HepG2 (cell line): ENCODE measurements around the gene GRID1. TPM values are rescaled to one million over a fixed set of nuclear protein-coding genes. Genes with fewer than 3 reads are reported as not detected.

Experiments used
- ATAC-seq: fragments of 200-7000 bp; cut with Tn5 transposase; 3 replicates; pipeline ENCODE4 v1.9.1; 2020; ENCODE audit warnings: mild to moderate bottlenecking, moderate library complexity
- BruUV-seq: library from RNA; stranded (reverse); fragments of 400-500 nt; replicated peaks from 2 replicates; lab custom pipeline; 2021; lab: Mats Ljungman, UMichigan
- CTCF ChIA-PET: fragments of 300-600 bp; formaldehyde crosslinking; extraction: SDS; loops from one replicate; lab custom pipeline; 2021; ENCODE audit warnings: low total read pairs, inconsistent platforms, low intra/inter-chr PET ratio; lab: Yijun Ruan, JAX
- POLR2A ChIA-PET: fragments of 350-600 bp; sonication (Branson Sonifier 250); formaldehyde crosslinking; loops from one replicate; lab custom pipeline; 2020; ENCODE audit warnings: antibody characterized with exemption, inconsistent platforms; lab: Yijun Ruan, JAX
- DNase-seq: peaks from one replicate; pipeline ENCODE4 v3.0.0-alpha.2; 2015; ENCODE audit warnings: low spot score
- FAIRE-seq: peaks from 3 replicates; lab custom pipeline; 2011; peaks lifted over from hg19 to GRCh38; lab: Jason Lieb, UNC
- H2AFZ ChIP-seq: one replicate; pipeline ENCODE4 v1.6.1; 2011; ENCODE audit warnings: low read length, inconsistent platforms
- H3K27ac ChIP-seq: fragments of 300-600 bp; 3 replicates; pipeline ENCODE4 v1.8.0; 2011; ENCODE audit warnings: mixed run types, mild to moderate bottlenecking, mixed read lengths, low read length, inconsistent platforms; ENCODE audit not compliant: insufficient read depth; ENCODE audit errors: extremely low read length
- H3K27me3 ChIP-seq, 2 experiments: fragments of 200-600 bp in 1 of 2; 2 replicates in 1 of 2; 3 replicates in 1 of 2; pipeline versions ENCODE4 v1.6.0 to v1.8.0; 2011; ENCODE audit warnings: low read length in 2 of 2, mild to moderate bottlenecking in 2 of 2, moderate library complexity in 2 of 2, inconsistent platforms in 1 of 2; ENCODE audit not compliant: insufficient read depth in 2 of 2, control insufficient read depth in 1 of 2
- H3K36me3 ChIP-seq, 2 experiments: fragments of 200-600 bp in 1 of 2; replicated peaks in 1 of 2; 2 replicates in 1 of 2; 3 replicates in 1 of 2; pipeline versions ENCODE4 v1.5.1 to v1.8.0; 2011; ENCODE audit warnings: low read length in 2 of 2, inconsistent platforms in 1 of 2; ENCODE audit not compliant: insufficient read depth in 2 of 2, control insufficient read depth in 1 of 2
- H3K4me1 ChIP-seq: 2 replicates; pipeline ENCODE4 v1.5.1; 2012; ENCODE audit warnings: low read length, inconsistent platforms; ENCODE audit not compliant: insufficient read depth
- H3K4me2 ChIP-seq: 2 replicates; pipeline ENCODE4 v1.6.0; 2011; ENCODE audit warnings: low read depth, low read length, inconsistent platforms
- H3K4me3 ChIP-seq, 3 experiments: fragments of 200-600 bp in 1 of 3; sonication (generic), shearing (Covaris generic) in 1 of 3; replicated peaks in 1 of 3; 2 replicates each; pipeline ENCODE4 v1.5.1; 2011 to 2016; ENCODE audit warnings: low read length in 3 of 3, inconsistent platforms in 2 of 3, low read depth in 2 of 3, mild to moderate bottlenecking in 2 of 3, control low read depth in 1 of 3, mixed read lengths in 1 of 3; ENCODE audit not compliant: insufficient read depth in 1 of 3
- H3K79me2 ChIP-seq: one replicate; pipeline ENCODE4 v1.6.1; 2011; ENCODE audit warnings: low read length, inconsistent platforms; ENCODE audit not compliant: insufficient read depth
- H3K9ac ChIP-seq: 2 replicates; pipeline ENCODE4 v1.6.0; 2011; ENCODE audit warnings: mild to moderate bottlenecking, low read depth, low read length, inconsistent platforms; ENCODE audit not compliant: insufficient read depth
- H3K9me3 ChIP-seq: 2 replicates; pipeline ENCODE4 v1.5.1; 2012; ENCODE audit warnings: mild to moderate bottlenecking, low read length
- H4K20me1 ChIP-seq: 2 replicates; pipeline ENCODE4 v1.6.0; 2011; ENCODE audit warnings: inconsistent platforms, mild to moderate bottlenecking, low read length, moderate library complexity; ENCODE audit not compliant: insufficient read depth
- DBP ChIP-seq: sonication (generic); formaldehyde crosslinking; IDR thresholded peaks from 2 replicates; pipeline ENCODE4 v1.4.0; 2020; ENCODE audit warnings: missing genetic modification reagents; ENCODE audit errors: not compliant biosample characterization
- FIP1L1 ChIP-seq: fragments of 200-400 bp; formaldehyde crosslinking; IDR thresholded peaks from 2 replicates; pipeline ENCODE4 v1.6.1; 2018; ENCODE audit warnings: low read depth, mild to moderate bottlenecking, low read length, moderate library complexity, borderline replicate concordance; ENCODE audit not compliant: insufficient read depth
- FLYWCH1 ChIP-seq: sonication (generic); formaldehyde crosslinking; IDR thresholded peaks from 2 replicates; pipeline ENCODE4 v1.8.1; 2023; ENCODE audit warnings: mild to moderate bottlenecking, missing genetic modification reagents
- FOXA1 ChIP-seq, 2 experiments: fragments of 450-650 bp in 1 of 2; sonication (generic) in 1 of 2; formaldehyde crosslinking in 1 of 2; IDR thresholded peaks; 2 replicates each; pipeline versions ENCODE4 v1.4.0 to v1.6.1; 2016 to 2020; ENCODE audit warnings: missing genetic modification reagents in 1 of 2
- GLMP ChIP-seq: sonication (generic); formaldehyde crosslinking; IDR thresholded peaks from 2 replicates; pipeline ENCODE4 v1.9.0; 2021; ENCODE audit warnings: missing genetic modification reagents, mild to moderate bottlenecking, borderline replicate concordance
- HIVEP1 ChIP-seq: sonication (generic); formaldehyde crosslinking; IDR thresholded peaks from 2 replicates; pipeline ENCODE4 v1.4.0; 2020; ENCODE audit warnings: mild to moderate bottlenecking, missing genetic modification reagents
- IRF1 ChIP-seq: sonication (generic); formaldehyde crosslinking; IDR thresholded peaks from 2 replicates; pipeline ENCODE4 v1.4.0; 2020; ENCODE audit warnings: low read depth, mild to moderate bottlenecking, missing genetic modification reagents
- NCOR1 ChIP-seq: fragments of 200-600 bp; sonication (generic); IDR thresholded peaks from 2 replicates; pipeline ENCODE4 v1.7.0; 2017; ENCODE audit warnings: antibody characterized with exemption, low read length, borderline replicate concordance
- SKI ChIP-seq: fragments of 450-650 bp; IDR thresholded peaks from one replicate; pipeline ENCODE4 v1.6.1; 2018; ENCODE audit warnings: mild to moderate bottlenecking; ENCODE audit not compliant: partially characterized antibody
- ZFY ChIP-seq: sonication (generic); formaldehyde crosslinking; IDR thresholded peaks from 2 replicates; pipeline ENCODE4 v1.4.0; 2020; ENCODE audit warnings: missing genetic modification reagents
- ZNF549 ChIP-seq: sonication (generic); formaldehyde crosslinking; IDR thresholded peaks from 2 replicates; pipeline ENCODE4 v1.5.0; 2020; ENCODE audit warnings: missing genetic modification reagents
- ZNF652 ChIP-seq: IDR thresholded peaks from 2 replicates; pipeline ENCODE4 v1.6.1; 2016; ENCODE audit warnings: low read depth, borderline replicate concordance
- WGBS: methylation state at CpG from one replicate; pipeline ENCODE4 v1.1.6; 2017; ENCODE audit warnings: low lambda C conversion rate; 5-methylcytosine and 5-hydroxymethylcytosine counted together
- in situ Hi-C: cut with HindIII; loops from 2 replicates; pipeline ENCODE4 v1.10.0; 2017; ENCODE audit warnings: low pct_unique_long_range_greater_than_20kb; ENCODE audit not compliant: extremely low pct_ligation_motif_present
- intact Hi-C: fragments of 100-400 bp; cut with micrococcal nuclease; formaldehyde crosslinking; loops from one replicate; pipeline ENCODE4 v1.10.0; 2022; ENCODE audit not compliant: unreplicated experiment
- polyA plus RNA-seq, 8 experiments: library from polyadenylated mRNA; depleted of rRNA in 3 of 8; stranded (reverse) in 7 of 8; unstranded in 1 of 8; fragments of >200 nt; fragmentation: Illumina TruSeq in 4 of 8; extraction: Trizol in 4 of 8; gene quantifications; 2 replicates each; pipeline versions ENCODE4 v1.2.1 to v1.2.3, GENCODE V29; 2011 to 2016; ENCODE audit warnings: low read depth in 4 of 8, missing spikeins in 1 of 8, mixed read lengths in 1 of 8; ENCODE audit not compliant: insufficient read depth in 1 of 8
- total RNA-seq, 5 experiments: library from RNA; depleted of rRNA; stranded (reverse); fragments of >200 nt; fragmentation: Illumina TruSeq; extraction: Trizol; gene quantifications; 2 replicates each; pipeline ENCODE4 v1.2.3, GENCODE V29; 2016; ENCODE audit warnings: low read depth in 1 of 5

Gene GRID1
- total and polyA plus RNA-seq, 2 of the 13 experiments (the other 11 are each of a cell fraction or from before 2014, with no cell fraction given) = 0.05 TPM; not detected in 1

GRCh38 chr10:86087716-86088115 is 278.9 kb downstream of the GRID1 start:
- Histone ChIP-seq H3K36me3 (no peaks in the 10 kb centered on the region), H4K20me1 (no peaks in the 10 kb centered on the region), H3K27ac (no peak overlapping the region), H3K4me3 (no peak overlapping the region), H3K9ac (no peak overlapping the region), H2AFZ (no peak overlapping the region), H3K9me3 (no peaks in the 10 kb centered on the region), H3K4me2 (no peak overlapping the region), H3K4me1 (no peaks in the 10 kb centered on the region), H3K79me2 (no peaks in the 10 kb centered on the region), H3K27me3 (peaks cover 0 to 17% of the 10 kb centered on the region in 2 experiments; a peak in 3 of 5 replicates)
- no peak for TF ChIP-seq NCOR1
- no peak for TF ChIP-seq HIVEP1 (CRISPR knock-in tag)
- TF ChIP-seq FLYWCH1 = no peak
- TF ChIP-seq FIP1L1 = no peak
- TF ChIP-seq SKI = no peak
- TF ChIP-seq IRF1 (CRISPR knock-in tag) = no peak
- TF ChIP-seq ZNF652 = no peak
- TF ChIP-seq GLMP (CRISPR knock-in tag) = no peak
- no peak for TF ChIP-seq DBP (CRISPR knock-in tag)
- no peak for TF ChIP-seq ZFY (CRISPR knock-in tag)
- no peak for TF ChIP-seq FOXA1 (IDR thresholded peaks at IDR 0.05)
- TF ChIP-seq FOXA1 (CRISPR knock-in tag; IDR thresholded peaks at IDR 0.05) = no peak
- TF ChIP-seq ZNF549 (CRISPR knock-in tag) = no peak
- CTCF ChIA-PET = no interaction called here
- DNase-seq = no peak
- in situ Hi-C loops (no loop called here), intact Hi-C loops (no loop called here)
- no peak for ATAC-seq
- no peak for FAIRE-seq
- WGBS = 27% methylated on average over 9 of the region's 9 CpGs
- no TSS peak for BruUV-seq
- POLR2A ChIA-PET = no interaction called here
